ENCODE results near the gene BNC2. TPM values are rescaled to one million over a fixed set of nuclear protein-coding genes. Genes with fewer than 3 reads are reported as not detected.

BNC2 gene, protein sequence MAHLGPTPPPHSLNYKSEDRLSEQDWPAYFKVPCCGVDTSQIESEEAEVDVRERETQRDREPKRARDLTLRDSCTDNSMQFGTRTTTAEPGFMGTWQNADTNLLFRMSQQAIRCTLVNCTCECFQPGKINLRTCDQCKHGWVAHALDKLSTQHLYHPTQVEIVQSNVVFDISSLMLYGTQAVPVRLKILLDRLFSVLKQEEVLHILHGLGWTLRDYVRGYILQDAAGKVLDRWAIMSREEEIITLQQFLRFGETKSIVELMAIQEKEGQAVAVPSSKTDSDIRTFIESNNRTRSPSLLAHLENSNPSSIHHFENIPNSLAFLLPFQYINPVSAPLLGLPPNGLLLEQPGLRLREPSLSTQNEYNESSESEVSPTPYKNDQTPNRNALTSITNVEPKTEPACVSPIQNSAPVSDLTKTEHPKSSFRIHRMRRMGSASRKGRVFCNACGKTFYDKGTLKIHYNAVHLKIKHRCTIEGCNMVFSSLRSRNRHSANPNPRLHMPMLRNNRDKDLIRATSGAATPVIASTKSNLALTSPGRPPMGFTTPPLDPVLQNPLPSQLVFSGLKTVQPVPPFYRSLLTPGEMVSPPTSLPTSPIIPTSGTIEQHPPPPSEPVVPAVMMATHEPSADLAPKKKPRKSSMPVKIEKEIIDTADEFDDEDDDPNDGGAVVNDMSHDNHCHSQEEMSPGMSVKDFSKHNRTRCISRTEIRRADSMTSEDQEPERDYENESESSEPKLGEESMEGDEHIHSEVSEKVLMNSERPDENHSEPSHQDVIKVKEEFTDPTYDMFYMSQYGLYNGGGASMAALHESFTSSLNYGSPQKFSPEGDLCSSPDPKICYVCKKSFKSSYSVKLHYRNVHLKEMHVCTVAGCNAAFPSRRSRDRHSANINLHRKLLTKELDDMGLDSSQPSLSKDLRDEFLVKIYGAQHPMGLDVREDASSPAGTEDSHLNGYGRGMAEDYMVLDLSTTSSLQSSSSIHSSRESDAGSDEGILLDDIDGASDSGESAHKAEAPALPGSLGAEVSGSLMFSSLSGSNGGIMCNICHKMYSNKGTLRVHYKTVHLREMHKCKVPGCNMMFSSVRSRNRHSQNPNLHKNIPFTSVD
- total RNA-seq (2014; rRNA removed; shearing (Covaris generic)) (18.5 and 18.6 TPM in 2 replicates), polyA plus RNA-seq (2016; fragmentation: Nextera tagmentation; extraction: Ambion mirVana) (13.8 and 15.1 TPM in 2 replicates)

DNA sequence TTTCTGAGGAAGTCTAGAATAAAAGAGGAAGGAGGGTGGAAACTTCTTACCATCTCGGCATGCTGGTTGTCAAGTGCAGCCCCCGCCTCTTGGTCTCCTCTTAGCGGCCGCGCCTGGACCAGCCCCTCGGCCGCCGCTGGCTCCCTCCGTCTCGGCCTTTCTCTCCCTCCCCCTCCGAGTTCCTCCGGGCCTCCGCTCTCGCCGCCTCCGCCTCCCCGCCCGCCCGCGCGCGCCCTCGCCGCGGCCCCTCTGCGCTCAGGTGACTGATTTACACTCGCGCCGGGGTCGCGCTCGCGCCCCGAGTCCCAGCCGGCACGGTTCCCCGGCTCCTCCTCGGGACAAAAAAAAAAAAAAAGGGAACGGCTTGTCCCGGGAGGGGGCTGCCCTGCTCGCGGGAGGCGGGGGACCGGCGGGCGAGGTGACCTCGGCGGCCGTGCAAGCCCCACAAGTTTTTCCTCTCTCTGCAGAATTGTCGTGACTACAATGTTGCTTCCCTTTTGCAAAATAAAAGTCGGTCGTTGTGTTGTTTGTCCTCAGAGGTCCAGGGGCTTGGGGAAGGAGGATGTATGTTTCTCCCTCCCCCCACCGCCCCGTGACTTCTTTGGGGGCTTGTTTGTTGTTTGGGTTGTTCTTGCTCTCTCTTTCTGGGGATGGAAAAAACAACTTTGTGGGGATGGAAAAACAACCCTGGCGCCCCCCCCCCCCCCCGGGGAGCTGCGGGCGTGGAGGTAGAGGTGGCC is at the start of gene BNC2:
Gene BNC2, minus strand, starts transcription at position 75 of the 740 bp plus-strand sequence. Its CDS starts 22 bp downstream, at position 53.
- peak within 1 kb of the TSS; percentile 95 for H3K4me3 ChIP-seq
- TF ChIP-seq EZH2 (IDR thresholded peaks at IDR 0.05; ENCODE audit: insufficient read depth, poor library complexity, severe bottlenecking), result no peak
- WGBS, 2 experiments (ENCODE audit: low coverage in 1 of 2, low lambda C conversion rate in 2 of 2, missing lambda C conversion rate in 2 of 2), result 1 to 2% methylated on average over 17 to 58 of the region's 58 CpGs
- H2AFZ ChIP-seq, result peak within 1 kb of the TSS; percentile 88
- no peaks in the 10 kb centered on the region for H3K9me3 ChIP-seq (ENCODE audit: low read depth)
- H3F3A ChIP-seq (ENCODE audit: insufficient read depth), result peaks cover 49% of the 10 kb centered on the region
- H3K27me3 ChIP-seq (replicated peaks; ENCODE audit: insufficient read depth), result no peaks in the 10 kb centered on the region
- peaks cover 48% of the 10 kb centered on the region for H3K4me1 ChIP-seq (ENCODE audit: insufficient read depth)
- H3K9me2 ChIP-seq (ENCODE audit: insufficient read depth), result no peaks in the 10 kb centered on the region
- H3K27ac ChIP-seq, result peak within 1 kb of the TSS; percentile 67
- peak; percentile 75 for DNase-seq
- H3K9ac ChIP-seq, result peak within 1 kb of the TSS; percentile 80
- peak within 1 kb of the TSS; percentile 93 for H3K4me2 ChIP-seq (ENCODE audit: unreplicated experiment)
- H3K79me2 ChIP-seq (ENCODE audit: insufficient read depth), result peaks cover 40% of the 10 kb centered on the region
- in situ Hi-C loops (cut with MboI), result no loop called here
- no peaks in the 10 kb centered on the region for H3K36me3 ChIP-seq (ENCODE audit: low read depth)
- H4K20me1 ChIP-seq (ENCODE audit: insufficient read depth), result no peaks in the 10 kb centered on the region

DNA sequence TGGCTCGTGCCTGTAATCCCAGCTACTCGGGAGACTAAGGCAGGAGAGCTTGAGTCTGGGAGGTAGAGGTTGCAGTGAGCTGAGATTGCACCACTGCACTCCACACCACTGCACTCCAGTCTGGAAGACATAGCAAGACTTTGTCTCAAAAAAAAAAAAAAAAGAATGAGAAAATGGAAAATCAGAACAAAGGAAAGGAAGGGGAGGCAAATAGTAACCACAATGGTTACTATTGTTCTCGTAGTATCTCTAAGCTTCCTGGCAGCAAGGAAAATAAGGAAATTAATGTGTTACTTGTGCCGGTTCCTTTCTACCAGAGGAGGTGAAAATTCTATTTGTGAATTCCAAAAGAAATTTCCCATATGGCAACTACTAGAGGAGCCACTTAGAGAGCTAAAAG is 48.5 kb upstream of the BNC2 start:
- Histone ChIP-seq H3K36me3 (ENCODE audit: low read depth) (no peaks in the 10 kb centered on the region), H3F3A (ENCODE audit: insufficient read depth) (peaks cover 13% of the 10 kb centered on the region; the same call in 1 of the 2 replicates), H3K4me2 (ENCODE audit: unreplicated experiment) (no peak overlapping the region), H3K4me3 (no peak overlapping the region), H3K9me3 (ENCODE audit: low read depth) (no peaks in the 10 kb centered on the region), H3K9me2 (ENCODE audit: insufficient read depth) (no peaks in the 10 kb centered on the region), H3K27ac (no peak overlapping the region), H4K20me1 (ENCODE audit: insufficient read depth) (no peaks in the 10 kb centered on the region), H3K9ac (no peak overlapping the region), H3K4me1 (ENCODE audit: insufficient read depth) (peaks cover 9% of the 10 kb centered on the region), H3K27me3 (replicated peaks; ENCODE audit: insufficient read depth) (no peaks in the 10 kb centered on the region), H3K79me2 (ENCODE audit: insufficient read depth) (no peaks in the 10 kb centered on the region), H2AFZ (no peak overlapping the region)
- in situ Hi-C loops (cut with MboI), result no loop called here
- no peak for DNase-seq
- WGBS, 2 experiments (ENCODE audit: low coverage in 1 of 2, low lambda C conversion rate in 2 of 2, missing lambda C conversion rate in 2 of 2), result 79 to 85% methylated on average over 4 of the region's 4 CpGs
- no peak for TF ChIP-seq EZH2 (IDR thresholded peaks at IDR 0.05; ENCODE audit: insufficient read depth, poor library complexity, severe bottlenecking)
- no peak for TF ChIP-seq EZH2phosphoT487 (IDR thresholded peaks at IDR 0.05; ENCODE audit: insufficient read depth, low read depth)

GRCh38 chr9:16915126-16915831 is 44.8 kb upstream of the BNC2 start:
- in situ Hi-C loops (cut with MboI), result no loop called here
- WGBS, 2 experiments (ENCODE audit: low coverage in 1 of 2, low lambda C conversion rate in 2 of 2, missing lambda C conversion rate in 2 of 2), result 60% methylated on average over 6 of the region's 6 CpGs
- Histone ChIP-seq H3K27me3 (replicated peaks; ENCODE audit: insufficient read depth) (no peaks in the 10 kb centered on the region), H3F3A (ENCODE audit: insufficient read depth) (0 out of 2 replicates have a peak, but pooled peaks cover 5% of the 10 kb centered on the region), H2AFZ (no peak overlapping the region; the same call in 1 of the 2 replicates), H3K9me3 (ENCODE audit: low read depth) (no peaks in the 10 kb centered on the region), H4K20me1 (ENCODE audit: insufficient read depth) (no peaks in the 10 kb centered on the region), H3K27ac (no peak overlapping the region), H3K79me2 (ENCODE audit: insufficient read depth) (no peaks in the 10 kb centered on the region), H3K4me2 (ENCODE audit: unreplicated experiment) (no peak overlapping the region), H3K36me3 (ENCODE audit: low read depth) (no peaks in the 10 kb centered on the region), H3K4me3 (no peak overlapping the region), H3K4me1 (ENCODE audit: insufficient read depth) (no peaks in the 10 kb centered on the region), H3K9ac (no peak overlapping the region), H3K9me2 (ENCODE audit: insufficient read depth) (no peaks in the 10 kb centered on the region)
- TF ChIP-seq EZH2 (IDR thresholded peaks at IDR 0.05; ENCODE audit: insufficient read depth, poor library complexity, severe bottlenecking), result no peak
- no peak for TF ChIP-seq EZH2phosphoT487 (IDR thresholded peaks at IDR 0.05; ENCODE audit: insufficient read depth, low read depth)
- peak; percentile 54 for DNase-seq

Data from GM23248 (cell line).